COLO668 (cell line): ENCODE results near the gene PAFAH2.
A peak's percentile ranks its signal among the peaks of the same experiment; 100 is the strongest.

Experiments used
- DNase-seq: peaks from one replicate; lab custom pipeline; 2025; ENCODE audit not compliant: unreplicated experiment; lab: John Stamatoyannopoulos, UW

PAFAH2 gene

DNA sequence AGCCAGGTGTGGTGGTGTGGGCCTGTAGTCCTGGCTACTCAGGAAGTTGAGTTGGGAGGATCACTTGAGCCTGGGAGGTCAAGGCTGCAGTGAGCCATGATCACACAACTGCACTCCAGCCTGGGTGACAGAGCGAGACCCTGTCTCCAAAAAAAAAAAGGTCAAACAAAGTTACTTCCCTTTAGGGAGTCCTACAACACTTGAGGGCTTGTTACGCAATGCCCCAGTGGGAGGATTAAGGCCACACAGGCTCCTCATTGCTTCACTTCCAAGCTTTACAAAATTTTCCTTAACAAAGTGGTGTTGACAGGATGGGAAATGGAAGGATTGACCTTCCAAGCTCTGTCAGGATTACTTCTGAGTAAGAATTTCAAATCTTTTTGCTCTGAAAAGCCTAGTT, 17.5 kb upstream of the PAFAH2 start:
- DNase-seq, result no peak

DNA sequence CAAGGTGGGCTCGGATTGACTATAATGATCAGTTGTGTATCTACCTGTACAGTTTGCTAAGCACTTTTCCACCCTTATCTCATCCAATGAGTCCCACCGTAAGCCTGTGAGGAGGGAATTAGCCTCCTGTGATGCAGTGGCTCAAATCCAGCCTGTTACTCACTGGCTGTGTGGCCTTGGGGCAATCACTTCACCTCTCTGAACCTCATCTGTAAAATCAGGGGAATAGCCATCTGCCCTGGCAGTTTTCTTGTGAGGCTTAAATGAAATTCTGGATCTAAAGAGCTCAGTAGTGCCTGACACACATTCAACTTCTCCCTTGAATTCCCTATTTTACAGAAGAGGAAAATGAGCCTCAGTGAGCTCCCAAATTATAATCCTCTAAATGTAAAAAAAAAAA, 16.3 kb upstream of the PAFAH2 start:
- no peak for DNase-seq

DNA sequence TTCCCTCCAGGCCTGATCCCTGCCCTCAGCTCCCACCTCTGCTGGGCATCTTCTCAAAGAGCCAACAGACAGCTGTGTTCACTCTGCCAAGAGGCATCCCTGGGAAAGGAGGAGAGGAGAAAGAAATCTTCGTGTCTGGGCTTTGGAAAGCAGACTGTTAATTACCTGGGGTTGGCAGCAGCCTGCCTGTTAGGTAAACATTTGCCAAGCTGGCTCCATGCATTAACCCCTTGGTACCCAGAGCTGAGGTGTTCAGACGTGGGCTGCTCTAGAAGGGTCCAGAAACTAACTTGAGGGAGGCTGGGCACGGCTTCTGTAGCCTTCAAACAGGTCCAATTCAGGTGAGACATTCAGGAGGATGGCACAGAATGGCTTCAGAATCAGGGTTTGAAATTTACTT, 15.0 kb upstream of the PAFAH2 start:
- no peak for DNase-seq

DNA sequence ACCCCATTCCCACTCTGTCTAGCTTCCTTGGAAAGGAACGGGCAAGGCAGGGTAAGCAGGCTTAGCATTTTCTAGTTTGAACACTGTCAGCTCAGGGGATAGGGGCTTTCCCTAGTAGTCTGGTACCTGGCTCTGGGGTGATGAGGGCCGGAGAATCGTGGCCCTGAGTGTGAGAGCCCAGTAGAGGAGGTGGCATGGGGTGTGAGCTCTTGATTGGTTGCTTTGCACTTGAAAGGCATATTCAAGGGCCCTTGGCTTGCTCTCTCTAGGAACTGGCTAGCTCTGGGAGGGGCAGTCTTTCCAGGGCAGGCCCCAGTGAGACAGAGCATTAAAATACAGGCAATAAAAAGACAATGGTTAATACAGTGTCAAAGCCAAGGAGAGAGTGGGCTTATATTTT, 13.0 kb upstream of the PAFAH2 start:
- no peak for DNase-seq

DNA sequence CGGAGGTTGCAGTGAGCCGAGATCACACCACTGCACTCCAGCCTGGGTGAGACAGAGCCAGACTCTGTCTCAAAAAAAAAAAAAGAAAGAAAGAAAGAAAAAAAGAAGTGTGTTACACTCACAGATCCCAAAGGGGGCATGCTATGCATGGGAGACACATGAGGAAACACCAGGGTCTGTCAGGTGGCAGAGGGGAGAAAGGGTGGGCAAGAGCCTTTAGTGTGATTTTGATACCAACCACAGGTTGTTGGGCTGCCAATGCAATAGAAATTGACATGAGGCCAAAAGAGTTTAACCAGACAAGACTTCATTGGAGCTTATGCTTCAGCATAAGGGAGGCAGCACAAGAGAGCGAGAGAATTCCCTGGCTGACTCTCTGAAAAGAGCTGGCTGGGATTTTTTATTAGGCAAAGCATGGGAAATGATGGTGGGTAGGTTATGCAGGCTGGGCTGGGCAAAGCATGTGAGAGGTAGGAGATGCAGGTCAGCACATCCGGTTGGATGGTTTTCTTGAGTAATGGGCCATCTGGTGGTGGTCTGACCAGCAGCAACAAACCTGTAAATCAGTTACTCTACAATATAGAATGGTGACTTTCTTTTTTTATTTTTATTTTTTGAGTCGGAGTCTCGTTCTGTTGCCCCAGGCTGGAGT, 12.1 kb upstream of the PAFAH2 start:
- peak; percentile 33 for DNase-seq

DNA sequence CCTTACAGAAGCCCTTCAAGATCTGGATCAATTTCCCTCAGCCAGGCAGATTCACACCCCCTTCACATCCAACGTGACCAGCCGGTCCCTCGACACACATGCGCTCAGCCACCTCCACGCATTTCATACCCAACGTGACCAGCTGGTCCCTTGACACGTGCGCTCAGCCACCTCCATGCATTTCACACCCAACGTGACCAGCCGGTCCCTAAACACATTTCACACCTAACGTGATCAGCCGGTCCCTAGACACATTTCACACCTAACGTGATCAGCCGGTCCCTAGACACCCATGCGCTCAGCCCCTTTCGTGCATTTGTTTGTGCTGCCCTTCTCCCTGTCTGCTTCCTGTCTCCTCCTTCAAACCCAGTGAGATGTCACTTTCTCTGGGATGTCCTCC, 8.8 kb upstream of the PAFAH2 start:
- no peak for DNase-seq

DNA sequence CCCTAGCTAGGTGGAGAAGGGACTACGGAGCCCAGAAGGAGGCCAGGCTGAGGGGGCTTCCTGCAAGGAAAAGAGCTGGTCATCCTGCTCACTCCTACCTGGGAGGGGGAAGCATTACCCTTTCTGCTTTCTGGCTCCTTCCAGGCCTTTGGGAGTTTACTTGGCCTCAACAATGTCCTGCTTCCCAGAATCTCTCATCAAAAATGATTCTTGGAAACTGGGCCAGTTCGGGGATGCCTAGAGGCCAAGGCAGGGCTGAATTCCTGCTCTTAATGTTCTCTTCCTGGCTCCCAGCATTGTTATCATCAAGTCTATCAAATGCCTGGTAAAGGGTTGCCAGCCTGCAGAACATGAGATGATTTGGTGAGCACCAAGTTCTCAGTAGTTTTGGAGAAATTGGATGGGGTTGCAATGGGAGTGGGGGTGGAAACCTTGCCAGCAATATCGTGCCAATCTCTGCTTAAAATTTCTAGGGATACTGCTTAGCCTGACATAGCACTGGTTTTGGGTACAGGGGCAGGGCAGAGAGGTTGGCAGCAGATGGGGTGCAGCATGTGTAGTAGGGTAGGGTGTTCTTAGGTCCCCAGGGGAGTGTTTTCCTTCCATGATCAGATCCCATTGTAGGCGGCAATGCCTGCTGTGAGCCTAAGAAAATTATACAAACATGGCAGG, 7.7 kb upstream of the PAFAH2 start:
- DNase-seq, result no peak

DNA sequence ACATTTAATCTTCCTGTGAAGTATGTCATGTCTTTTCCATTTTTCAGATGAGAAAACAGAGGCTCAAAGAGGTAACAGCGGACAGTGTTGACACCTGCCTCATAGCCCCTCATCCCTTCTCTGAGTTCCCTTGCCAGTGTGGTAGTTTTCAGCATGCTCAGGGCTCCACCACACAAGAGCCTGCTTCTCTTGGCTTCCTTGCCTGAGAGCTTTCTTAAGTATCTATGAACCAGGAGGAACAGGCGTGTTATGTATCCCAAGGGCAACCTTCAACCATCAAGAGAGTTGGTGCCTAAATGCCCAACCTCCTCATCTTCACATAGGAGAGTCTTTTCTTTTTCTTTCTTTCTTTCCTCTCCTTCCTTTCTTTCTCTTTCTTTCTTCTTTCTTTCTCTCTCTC, 5.9 kb upstream of the PAFAH2 start:
- DNase-seq, result no peak

DNA sequence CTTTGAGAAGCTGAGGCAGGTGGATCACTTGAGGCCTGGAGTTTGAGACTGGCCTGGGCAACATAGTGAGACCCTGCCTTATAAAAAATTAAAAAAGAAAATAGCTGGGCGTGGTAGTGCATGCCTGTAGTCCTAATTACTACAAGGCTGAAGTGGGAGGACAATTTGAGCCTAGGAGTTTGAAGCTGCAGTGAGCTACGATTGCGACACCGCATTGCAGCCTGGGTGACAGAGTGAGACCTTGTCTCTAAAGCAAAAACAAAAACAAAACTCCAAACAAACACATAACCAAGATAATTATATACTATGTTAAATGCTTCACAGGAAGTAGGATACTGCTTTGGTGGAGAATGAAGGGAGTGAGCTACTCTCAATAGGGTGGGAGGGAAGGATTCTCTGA, 5.4 kb upstream of the PAFAH2 start:
- no peak for DNase-seq

DNA sequence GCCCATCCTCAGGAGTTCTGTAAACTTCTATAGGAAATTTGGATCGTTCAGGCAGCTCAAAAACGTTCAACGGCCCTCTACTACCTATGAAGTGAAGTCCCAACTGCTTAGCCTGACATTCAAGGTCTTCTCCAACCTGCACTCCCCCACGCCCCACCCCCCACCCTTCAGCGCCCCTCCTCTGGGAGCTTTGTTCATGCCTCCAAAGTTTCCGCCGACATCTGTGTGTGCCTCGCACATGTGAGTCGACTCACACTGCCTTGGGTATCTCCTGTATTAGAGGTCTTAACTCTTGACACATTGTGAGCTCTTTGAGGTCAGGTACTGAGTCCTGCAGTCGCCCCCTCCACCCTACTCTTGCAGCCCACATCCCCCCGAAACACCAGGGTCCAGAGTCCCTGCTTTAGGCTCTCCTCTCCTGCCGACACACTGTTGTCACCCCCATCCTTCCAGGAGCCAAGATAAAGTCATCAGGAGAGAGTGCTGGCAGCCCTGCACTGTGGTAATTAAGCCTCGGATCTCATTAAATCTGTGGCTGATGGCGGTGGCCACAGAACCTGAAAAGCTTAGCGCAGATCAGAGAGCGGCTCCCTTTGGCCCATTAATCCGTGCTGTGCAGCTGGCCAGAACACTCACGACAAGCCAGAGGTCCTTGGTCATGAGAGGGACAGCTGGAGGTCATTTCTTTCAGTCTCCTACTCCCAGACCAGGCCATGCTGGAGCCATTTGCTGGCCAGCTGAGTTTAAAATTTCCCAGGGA, 1.4 kb upstream of the PAFAH2 start:
- DNase-seq, result no peak

DNA sequence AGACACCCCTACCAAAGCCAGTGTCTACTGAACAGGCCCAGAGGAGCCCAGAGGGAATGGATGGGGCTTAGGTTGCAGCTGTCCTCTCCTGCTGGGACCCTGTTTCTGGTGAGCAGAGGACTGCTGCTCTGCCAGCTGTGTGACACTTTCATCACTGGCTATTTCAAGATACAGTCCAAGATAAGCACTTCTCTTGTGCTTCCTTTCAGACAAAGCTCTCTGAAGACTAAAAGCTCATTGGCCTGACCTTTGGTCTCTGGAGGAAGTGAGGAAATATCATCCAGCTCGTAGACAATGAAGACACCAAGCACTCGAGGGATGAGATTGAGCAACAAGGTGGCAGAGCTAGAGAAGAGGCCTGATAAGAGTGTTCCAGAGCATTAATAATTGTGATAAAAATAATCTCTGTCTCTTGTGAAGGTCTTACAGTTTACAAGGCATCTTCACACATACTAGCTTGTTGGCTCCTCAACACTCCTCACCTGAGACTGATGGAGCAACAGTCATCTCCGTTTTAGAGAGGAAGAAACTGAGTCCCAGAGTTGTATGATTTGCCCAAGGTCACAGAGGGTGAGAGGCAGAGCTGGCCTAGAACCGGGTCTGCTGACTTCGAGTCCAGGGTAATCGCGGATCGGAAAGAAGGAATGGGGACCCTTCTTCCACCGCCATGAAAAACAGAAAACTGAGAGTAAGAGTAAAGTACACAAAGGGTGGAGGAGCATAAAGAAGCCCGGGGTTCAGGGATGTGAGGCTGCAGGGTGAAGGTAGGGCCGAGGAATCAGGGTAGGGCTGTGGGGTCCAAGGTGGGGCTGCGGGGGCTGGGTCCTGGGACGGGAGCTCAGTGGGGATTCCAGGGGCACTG, 666 bp downstream of the PAFAH2 start:
- no peak for DNase-seq

DNA sequence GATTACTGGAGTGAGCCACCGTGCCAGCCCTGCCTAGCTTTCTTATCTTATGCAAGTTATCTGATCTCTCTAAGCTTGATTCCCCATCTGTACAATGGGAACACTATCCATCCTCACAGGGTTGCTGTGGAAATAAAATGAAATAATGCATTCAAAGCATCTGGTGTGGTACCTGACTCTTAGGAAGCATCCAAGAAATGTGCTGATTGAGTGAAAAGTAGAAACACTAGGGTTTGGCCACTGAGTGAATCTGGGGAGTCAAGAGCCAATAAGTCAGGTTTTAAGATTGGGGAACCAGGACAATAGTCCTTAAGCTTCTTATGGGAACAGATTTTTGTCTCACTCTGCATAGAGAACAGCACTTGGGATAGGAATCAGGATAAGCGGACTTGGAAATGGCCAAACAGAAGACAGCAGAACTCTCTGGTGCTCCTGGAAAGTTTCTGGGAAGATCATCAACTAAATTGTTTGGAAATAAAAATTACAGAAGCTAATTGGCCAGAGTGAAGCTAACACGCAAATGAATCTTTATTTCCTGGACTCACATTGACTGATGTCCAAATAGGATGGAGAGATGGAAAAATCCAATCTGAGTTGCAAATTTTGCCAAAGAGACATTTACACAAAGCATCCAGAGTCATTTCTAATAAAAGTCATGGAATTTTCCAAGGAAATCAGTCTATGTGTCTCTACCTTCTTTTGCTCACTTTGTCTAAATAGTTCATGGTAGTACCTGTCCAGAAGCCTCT, 3.3 kb downstream of the PAFAH2 start:
- no peak for DNase-seq

DNA sequence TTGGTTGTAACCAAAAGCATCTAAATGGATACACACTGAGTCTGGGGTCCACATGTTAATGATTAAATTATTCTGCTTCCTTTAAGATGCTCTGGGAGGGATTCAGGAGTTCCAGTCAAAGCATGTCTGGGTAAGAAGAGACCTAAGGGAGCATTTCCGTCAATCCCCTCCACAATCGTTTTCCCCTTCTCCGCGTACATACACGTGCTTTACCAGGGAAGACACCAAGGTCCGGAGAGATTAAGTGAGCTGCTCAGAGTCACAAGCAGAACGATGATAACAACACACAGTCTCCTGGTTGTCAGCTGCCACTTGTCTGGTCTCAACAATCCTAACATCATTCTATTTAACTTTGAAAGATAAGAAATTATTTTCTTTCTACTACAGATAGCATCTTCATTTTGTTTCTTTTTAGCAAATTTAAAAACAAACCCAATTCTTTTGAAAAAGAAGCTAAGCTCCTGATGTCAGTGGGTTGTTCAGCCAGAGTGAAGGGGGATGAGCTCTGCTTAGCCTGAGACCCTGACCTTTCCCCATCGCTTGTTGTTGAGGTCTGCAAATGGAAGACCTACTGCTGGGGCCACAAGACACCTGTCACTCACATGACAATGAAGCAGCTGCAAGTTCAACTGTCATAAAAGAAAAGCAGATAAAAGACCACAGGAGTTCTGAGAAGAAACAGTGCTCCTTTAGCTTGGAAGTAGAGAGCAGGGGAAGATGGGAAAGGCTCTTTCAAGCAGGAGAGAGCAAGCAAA, 4.5 kb downstream of the PAFAH2 start:
- DNase-seq, result no peak

DNA sequence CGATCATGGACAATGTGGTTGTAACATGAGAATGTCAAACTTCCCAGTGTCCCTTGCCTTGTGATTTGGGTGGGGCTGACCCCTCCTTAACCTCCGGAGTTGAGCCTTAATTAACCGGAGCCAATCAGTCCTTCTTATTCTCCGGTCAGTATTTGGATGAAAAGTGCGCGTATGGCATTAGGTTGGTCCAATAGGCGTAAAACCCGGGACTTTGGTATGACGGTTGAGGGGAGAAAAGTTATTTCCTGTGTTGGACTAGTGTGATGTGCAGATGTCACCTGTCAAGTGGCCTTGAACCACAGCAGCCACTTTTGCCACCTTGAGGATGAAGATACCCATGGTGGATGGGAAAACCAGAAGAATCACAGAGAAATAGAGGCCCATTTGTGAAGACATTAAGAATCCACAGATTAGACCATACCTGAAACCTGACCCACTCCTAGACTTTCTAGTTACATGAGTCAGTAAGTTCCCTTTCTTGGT, 5.1 kb downstream of the PAFAH2 start:
- DNase-seq, result no peak

DNA sequence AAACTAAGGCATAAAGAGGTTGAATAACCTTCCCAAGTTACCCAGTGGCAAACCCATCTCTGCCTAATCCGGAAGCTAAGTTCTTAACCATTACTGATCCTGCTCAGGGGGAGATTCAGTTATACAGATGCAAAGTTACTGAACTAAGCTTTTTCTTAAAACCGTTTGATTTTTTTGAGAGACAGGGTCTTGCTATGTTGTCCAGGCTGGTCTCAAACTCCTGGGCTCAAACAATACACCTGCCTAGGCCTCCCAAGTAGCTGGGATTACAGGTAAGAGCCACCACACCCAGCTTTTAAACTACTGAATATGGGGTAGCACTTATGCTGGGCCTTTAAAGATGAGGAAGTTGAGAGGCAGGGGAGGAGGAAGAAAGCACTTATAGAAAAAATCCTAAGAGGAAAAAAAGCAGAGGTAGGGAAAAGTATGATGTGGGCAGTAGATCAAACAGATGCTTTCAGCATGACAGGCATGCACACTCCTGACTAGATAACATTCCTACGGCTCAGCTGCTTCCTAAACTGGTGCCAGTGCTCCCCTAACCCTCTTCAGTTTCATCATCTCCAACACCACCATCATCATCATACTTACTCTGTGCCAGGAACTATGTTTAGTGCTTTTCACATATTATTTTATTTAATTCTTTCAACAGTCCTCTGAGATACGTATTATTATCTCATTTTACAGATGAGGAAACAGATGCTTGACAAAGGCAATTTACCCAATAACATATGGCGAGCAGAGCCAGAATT, 5.8 kb downstream of the PAFAH2 start:
- no peak for DNase-seq

DNA sequence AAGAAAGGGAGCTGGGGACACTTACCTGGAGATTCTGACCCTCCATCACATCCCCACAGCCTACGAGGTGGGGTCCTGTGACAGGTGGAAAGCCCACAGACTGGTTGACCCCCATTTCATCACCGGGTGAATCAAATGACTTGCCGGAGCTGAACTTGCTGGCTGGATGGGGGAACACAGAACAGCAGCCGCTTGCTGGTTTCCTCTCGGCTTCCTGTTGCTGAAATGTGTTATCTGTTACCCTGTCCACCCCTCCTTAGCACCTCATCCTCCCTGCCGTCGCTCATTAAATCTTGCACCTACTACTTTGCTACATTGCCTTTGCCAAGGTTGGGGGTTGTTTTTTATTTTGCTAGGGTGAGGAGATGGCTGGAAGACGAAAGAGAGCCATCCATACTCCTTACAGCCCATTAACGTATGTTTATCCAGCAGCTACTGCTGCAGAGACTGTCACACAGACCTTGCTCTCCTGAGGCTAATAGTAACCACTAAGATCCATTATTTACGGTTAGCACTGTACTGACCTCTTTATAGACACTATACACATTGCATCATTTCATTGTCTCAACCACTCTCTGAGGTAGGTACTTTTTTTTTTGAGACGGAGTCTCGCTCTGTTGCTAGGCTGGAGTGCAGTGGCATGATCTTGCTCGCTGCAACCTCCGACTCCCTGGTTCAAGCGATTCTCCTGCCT, 7.0 kb downstream of the PAFAH2 start:
- DNase-seq, result no peak

DNA sequence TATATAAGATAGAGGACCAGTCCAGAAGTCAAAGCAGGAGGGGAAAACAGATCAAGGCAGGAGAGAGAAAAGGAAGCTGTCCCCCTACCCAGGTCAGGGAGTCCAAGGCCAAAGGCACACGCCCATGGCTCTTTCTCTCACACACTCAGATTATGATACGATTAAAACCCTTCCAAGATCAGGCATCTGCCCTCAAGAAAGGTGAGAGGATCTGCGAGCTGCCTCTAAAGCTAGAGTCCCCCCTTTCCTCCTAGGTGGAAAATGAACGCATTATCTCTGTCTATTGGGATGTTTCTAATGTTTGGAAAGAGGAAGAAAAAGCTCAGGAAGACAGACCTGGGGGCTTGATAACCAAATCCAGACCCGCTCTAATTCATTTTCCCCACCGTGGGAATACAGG, 7.6 kb downstream of the PAFAH2 start:
- no peak for DNase-seq

DNA sequence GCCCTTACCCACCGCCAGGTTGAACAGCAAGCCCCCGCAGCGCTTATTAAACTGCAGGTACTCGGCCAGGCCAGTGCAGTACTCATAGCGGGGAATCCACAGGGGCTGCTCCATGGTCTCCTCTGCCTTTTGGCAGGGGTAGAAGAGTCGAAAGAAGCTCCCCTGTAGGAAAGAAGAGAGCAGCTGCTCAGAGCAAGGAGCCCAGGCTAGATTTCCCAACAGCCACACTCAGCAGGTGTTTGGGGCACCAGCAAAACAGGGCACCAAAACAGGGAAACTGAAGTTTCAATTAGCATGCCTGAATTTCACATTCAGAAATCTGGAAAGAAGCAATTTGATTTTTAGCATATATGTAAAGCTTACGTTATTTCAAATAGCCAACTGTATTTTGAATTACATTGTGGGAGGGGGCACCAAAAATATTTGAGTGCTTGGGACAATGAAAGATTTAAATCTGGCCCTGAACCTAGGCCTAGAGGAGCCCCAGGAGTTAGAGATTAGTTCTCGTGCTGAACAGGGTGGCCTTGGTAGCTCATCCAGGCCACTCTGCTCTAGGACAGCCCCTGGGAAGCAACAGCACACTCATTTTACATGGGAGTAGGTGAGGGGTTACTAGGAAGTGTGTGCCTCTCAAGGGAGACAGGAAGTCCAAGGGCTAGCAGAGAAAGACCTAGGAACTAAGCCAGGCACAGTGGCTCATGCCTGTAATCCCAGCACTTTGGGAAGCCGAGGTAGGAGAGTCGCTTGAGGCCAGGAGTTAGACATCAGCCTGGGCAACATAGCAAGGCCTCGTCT, 8.2 kb downstream of the PAFAH2 start:
- no peak for DNase-seq
